HG02588 (cell line): Measurements from ENCODE around the gene LIMK2.
"Not testable (repeated sequence)": the region's sequence is repeated elsewhere in the genome, so short reads cannot be mapped to it uniquely, and the experiment has no call there.

Experiments used
- ATAC-seq: cut with Tn5 transposase; IDR thresholded peaks from one replicate; pipeline ENCODE4 v1.9.1; 2021; ENCODE audit warnings: mild to moderate bottlenecking, moderate library complexity; ENCODE audit not compliant: unreplicated experiment

Gene LIMK2

DNA sequence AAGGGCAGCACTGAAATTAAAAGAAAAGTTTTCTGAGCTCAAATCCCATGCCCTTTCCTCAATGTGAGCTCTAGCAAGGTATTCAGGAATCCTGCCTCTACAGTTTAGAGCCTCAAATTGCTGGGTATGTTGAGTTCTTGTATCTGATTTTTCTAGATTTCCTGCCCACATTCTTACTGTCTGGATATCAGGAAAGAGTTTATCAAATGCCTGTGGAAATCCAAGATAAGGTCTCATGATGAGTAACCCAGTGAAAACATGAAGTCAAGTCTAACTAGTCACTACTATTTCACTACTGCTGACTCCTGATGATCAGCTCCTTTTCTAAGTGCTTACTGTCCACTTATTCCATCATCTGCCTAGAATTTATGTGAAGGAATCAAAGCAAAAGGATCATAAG, 29.8 kb downstream of the LIMK2 start:
- ATAC-seq = no peak

DNA sequence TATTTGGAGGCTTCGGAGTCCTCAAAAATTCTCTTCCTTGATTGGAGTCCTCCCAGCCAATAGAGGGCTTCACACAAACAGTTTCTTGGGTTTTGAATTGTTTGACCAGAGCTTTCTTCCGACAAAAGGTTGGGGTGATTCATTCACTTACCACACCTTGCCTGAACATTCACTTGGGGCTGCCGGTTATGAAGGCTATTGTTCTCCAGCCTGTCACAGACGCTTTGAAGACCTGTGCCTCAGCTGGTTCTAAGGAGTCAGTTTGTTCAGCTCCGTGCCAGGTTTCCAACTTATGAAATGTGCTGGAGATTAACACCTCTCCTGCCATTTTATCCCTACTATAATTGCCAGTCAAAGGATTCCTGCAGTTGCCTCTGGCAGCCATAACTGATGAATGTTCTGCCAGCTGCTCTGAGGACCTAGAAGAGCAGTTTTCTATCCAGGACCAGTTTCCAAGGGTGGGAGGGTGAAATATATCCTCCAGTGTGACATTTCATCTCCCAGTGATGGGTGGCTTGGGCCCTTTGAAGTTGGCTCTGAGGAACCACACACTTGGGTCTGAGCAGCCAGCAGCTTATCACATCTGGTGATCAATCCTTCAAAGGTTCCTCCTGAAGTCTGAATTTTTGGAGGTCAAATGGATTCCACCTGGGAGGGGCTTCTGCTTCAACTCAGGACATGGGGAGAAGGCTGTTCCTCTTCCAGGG, 31.4 kb downstream of the LIMK2 start:
- ATAC-seq = no peak

DNA sequence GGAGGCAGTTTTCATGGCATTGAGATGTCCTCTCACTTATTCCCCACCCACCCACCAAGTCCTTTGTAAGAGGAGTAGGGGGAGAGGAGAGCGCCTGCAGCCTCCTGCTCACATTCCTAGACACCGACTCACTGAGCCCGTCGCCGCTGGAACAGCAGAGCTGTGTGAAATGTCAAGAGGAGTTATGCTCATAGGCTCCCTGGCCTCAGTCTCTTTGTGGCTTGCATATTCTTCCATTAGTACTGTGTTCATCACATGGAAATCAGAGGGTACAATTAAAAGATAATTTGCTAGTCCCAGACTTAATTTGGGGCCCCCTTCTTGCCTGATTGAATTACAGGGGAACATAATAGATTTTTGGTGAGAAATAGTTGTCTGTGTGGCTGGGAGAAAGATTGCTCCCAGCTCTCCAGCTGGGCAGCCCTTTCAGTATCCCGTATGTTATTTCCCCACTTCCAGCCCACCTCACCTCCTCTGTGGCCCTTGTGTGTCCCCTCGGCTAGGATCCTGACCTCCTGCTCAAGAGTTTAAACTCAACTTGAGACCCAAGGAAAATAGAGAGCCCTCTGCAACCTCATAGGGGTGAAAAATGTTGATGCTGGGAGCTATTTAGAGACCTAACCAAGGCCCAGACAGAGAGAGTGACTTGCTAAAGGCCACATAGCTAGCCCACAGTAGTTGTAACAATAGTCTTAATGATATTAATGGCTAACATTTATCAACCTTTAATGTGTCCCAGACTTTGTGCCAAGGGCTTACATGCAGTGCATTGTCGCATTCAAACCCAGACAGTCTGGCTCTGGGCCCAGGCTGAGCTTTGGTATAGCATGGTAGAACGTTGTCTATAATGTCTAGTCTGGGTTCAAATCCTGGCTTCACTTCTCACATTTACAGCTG, 32.2 kb downstream of the LIMK2 start:
- no peak for ATAC-seq

DNA sequence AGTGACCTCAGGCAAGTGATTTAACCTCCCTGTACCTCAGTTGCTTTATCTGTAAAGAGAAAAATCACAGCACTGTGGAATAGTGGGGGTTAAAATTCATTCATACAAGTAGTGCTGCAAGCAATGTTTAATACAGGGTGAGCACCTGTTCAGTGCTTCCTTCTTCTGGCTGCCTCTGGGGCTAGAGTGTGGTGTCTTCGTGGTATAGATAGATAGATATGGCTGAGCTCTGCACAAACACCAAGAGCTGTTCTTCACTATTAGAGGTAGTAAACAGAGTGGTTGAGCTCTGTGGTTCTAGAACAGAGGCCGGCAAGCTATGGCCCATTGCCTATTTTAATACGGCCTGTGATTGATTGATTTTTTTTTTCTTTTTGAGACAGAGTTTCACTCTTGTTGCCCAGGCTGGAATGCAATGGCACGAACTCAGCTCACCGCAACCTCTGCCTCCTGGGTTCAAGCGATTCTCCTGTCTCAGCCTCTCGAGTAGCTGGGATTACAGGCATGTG, 32.9 kb downstream of the LIMK2 start:
- ATAC-seq = no peak

DNA sequence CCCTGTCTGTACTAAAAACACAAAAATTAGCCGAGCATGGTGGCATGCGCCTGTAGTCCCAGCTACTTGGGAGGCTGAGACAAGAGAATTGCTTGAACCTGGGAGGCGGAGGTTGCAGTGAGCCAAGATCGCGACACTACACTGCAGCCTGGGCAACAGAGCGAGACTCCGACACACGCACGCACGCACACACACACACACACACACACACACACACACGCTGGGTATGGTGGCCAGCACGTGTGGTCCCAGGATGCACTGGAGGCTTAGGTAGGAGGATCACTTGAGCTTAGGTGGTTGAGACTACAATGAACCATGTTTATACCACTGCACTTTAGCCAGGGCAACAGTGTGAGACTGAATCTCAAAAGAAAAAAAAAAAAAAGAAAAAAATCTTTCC, 33.9 kb downstream of the LIMK2 start:
- not testable (repeated sequence) for ATAC-seq

DNA sequence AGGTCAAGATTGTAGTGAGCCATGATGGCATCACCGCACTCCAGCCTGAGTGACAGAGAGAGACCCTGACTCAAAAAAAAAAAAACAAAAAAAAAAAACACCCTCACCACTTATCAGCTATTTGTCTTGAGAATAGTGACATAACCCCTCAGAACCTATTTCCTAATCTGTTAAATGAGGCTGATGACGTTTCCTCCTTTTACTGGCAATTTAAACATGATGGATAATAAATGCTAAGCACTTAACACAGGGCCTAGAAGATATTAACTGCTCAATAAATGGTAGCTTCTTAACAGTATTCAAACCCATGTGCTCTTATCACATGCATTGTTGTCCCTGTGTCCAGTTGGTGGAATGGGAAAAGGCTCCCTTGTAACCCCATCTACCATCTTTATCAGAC, 34.6 kb downstream of the LIMK2 start:
- no peak for ATAC-seq

DNA sequence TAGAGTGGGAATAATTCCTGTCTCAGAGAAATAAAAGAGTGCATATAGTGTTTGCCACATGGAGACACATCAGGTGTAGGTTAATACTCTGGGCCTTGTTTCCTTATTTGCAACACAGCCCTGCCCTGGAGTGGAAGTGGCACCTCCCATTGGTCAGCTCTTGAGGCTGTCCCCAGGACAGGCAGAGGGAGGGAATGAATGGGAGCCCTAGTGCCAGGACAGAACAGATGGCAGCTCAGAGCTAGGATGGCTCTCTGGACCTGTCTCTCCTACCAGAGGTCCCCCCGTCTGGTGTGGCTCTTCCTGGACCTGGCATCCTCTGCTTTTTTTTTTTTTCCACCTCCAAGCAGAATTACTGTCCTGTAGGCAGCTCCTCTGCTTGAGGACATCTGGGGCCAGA, 35.6 kb downstream of the LIMK2 start:
- no peak for ATAC-seq

DNA sequence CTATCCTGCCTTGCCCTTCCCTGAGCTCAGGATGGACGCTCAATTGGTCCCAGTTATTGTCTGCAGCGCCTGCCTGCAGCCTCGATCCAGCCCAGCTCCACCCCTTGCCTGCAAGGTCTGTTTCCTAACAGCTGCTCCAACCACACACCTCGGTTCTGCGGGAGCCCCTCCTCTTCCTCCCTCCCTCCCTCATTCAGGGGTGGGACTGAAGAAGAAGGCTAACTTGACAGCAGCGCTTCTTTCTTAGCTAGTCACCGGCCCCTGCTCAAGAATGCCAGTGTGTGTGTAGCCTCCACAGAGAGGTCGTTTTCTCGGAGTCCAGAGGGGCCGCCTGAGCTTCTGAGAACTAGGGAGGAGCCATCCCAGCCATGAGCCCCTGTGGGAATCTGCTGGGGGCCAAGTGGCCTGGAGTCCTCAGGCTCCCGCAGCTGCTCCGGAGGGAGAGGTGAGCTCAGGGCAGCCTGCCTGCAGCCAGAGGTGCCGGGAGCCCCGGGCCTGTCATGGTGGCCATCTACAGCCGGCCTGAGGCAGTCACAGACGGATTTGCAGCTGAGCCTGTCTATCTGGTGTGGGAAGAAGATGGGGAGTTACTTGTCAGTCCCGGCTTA, 36.1 kb downstream of the LIMK2 start:
- ATAC-seq = no peak

DNA sequence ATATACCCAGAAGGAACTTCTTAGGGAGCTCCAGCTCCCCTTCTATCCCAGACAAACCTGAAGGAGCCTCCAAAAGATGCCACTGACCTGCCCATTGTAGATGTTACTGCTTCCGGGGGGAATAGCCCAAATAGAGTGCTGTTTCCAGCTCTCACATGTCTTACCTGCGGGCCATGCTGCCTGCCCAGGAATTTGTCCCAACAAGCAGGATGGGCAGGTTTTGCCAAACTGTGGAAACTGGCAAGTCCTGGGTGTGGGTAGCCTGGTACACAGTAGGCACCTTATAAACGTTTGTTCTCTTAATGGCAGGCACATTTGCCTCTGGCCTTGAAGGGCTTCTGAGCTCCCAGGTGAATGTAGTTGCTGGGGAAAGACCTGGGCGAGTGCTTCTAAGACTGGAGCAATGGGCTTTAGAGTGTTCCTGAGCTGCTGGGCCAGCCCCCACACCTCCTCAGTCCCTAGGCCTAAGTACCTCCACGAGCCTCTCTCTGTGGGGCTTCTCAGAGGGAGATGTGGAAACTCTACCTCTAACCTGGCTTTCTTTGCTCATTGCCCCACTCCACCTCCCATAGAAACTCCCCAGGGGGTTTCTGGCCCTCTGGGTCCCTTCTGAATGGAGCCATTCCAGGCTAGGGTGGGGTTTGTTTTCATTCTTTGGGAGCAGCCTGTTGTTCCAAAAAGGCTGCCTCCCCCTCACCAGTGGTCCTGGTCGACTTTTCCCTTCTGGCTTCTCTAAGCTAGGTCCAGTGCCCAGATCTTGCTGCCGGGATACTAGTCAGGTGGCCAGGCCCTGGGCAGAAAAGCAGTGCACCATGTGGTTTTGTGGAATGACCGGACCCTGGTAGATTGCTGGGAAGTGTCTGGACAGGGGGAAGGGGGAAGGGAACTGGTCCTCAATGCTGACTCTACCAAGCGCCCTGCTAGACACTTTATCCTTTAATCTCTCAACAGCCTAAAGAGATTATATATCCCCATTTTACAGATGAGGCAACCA, 37.2 kb downstream of the LIMK2 start:
- no peak for ATAC-seq

DNA sequence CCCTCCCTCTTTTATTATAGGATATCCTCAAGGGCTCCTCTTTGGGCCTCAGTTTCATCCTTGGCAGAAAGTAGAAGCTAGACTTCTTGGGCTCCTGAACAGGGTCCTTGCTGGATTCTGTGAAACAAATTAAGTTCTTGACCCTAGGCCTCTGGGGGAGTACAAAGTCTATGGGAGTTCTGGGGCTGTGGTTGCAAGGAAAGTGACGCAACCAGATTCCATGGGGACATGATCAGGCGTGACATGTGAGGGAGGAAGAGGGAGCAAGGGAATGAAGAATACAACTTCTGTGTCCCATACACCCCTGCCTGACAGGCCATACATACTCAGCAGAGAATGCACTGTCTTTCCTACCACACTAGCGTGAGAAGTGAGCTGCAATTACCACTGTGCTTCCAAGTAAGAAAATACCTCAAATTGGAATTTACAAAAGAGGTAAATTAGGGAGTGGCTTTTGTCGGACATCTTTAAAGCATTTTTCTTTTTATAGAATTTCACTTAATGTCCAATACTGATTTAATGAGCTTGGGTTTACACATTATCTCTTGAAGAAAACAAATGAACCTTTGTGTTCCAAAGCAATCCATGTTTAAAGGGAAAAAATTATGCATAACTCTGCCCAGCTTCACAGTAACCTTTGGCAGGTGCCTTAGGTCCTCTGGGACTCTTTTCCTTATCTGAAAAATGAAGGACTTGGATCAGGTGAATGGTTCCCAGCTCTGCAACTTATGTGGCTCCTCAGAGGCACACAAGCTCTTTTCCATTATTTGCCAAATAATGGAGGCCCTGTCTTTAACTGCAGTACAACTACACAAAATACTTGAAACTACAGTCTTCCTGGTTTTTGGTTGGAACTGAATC, 38.9 kb downstream of the LIMK2 start:
- ATAC-seq = no peak

DNA sequence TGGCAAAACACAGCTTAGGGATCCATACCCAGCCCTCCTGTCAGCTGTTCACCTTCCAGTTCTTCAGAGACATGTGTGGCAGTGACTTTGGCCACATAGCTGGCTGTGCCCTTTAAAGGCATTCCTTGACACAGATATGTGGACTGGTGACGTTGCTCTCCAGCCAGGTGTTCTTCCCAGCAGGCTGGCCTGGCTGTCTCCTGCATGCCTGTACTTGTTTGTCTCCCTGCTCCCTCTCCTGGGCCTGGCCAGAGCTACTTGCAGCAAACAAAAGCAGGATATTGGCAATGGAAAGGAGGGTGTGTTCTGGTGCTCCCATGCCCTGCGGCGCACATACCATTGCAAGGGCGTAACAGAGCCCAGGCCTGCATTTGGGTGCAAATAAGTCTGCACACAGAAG, 41.9 kb downstream of the LIMK2 start:
- ATAC-seq = no peak

DNA sequence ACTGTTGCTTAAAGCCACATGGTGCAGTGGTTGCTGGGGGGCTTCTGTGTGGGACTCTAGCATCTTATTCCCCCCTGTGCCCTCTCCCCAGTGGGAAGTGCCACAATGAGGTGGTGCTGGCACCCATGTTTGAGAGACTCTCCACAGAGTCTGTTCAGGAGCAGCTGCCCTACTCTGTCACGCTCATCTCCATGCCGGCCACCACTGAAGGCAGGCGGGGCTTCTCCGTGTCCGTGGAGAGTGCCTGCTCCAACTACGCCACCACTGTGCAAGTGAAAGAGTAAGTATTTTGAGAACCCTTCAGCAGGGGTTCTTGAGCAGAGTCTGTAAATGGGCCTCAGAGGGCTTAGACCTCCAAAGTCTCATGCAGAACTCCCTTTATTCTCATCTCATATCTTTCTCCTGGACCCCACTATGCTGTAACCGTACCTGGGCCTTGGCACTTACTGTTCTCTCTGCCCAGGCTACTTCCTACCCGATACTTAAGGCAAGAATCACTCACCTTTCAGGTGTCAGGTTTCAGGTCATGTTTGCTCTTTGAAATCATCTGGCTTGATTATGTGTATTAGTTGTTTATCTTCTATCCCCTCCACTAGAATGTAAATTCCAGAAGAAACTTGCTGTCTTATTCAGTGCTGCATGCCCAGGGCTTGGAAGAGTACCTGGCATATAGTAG, 47.8 kb downstream of the LIMK2 start:
- no peak for ATAC-seq

DNA sequence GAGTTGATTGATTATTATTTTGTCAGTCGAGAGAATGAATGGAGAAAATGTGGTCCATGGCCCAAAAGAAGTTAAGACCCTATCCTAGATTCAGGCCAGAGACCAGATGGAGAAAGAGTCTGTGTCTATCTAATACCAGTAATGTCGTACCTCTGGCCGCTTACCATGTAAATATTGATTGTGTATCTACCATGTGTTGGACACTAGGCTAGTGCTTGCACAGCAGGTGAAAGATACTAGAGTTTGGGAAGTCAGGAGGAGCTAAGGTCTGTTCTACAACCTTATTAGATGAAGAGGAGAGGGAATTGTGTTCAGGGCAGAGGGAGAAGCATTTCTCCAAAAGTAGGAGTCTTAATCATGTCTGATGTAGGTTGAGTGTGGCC, 48.4 kb downstream of the LIMK2 start:
- no peak for ATAC-seq

DNA sequence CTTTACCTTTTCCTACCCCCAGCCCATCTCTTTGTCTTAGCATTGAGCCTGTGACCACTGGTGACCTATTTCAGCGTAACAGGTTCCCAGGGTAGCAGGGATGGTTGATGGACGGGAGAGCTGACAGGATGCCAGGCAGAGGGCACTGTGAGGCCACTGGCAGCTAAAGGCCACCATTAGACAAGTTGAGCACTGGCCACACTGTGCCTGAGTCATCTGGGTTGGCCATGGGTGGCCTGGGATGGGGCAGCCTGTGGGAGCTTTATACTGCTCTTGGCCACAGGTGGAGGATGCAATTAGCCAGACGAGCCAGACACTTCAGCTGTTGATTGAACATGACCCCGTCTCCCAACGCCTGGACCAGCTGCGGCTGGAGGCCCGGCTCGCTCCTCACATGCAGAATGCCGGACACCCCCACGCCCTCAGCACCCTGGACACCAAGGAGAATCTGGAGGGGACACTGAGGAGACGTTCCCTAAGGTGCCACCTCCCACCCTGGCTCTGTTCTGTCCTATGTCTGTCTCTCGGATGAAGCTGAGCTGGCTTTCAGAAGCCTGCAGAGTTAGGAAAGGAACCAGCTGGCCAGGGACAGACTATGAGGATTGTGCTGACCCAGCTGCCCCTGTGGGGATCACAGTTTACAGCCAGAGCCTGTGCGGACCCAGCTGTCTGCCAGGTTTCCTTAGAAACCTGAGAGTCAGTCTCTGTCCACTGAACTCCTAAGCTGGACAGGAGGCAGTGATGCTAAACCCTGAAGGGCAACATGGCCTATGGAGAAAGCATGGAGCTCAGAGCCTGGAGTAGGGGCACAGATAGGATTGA, 50.4 kb downstream of the LIMK2 start:
- no peak for ATAC-seq

DNA sequence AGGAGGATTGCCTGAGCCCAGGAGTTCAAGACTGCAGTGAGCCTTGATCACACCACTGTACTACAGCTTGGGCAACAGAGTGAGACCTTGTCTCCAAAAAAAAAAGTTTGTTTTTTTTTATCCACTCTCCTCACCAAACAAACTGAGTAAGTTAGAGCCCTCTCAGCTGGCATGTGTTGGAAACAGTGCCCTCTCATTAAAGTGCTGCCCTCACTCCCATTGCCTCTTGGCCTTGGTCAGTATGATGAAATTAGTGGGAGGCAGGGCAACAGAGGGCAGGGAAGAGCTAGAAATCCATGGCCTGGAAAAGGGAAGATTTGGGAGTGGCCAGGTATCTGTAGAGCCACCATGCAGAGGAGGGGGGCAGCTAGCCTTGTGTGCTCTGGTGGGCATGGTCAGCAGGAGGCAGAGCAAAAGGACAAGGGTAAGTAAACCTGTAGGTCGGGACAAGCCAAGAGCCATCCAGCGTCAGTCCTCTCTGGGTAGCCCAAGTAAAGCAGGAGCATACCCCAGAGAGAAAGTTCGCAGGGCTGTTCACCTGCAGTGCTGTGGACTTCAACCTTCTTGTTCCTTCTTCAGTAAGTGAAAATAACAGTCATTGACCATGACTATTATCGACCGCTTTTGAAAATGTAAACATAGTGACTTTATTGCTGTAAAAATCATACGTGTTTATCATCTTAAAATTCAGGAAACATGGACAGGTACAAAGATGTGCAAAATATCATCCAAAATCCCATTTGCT, 52.0 kb downstream of the LIMK2 start:
- ATAC-seq = no peak

DNA sequence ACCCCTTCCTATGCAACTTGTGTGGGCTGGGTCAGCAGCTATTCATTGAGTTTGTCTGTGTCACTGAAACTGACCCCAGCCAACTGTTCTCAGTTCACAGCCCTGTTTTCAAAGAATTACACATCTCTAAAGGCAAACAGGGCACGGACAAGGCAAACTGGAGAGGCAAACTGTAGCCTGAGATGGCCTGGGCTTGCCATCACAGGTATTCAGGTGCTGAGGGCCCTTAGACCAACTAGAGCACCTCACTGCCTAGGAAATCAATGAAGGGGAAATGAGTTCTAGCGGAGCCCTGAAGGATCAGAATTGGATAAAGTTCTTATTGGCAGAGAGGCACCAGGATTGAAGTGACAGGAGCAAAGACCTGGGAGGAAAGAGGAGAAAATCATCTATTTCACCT, 56.2 kb downstream of the LIMK2 start:
- no peak for ATAC-seq

DNA sequence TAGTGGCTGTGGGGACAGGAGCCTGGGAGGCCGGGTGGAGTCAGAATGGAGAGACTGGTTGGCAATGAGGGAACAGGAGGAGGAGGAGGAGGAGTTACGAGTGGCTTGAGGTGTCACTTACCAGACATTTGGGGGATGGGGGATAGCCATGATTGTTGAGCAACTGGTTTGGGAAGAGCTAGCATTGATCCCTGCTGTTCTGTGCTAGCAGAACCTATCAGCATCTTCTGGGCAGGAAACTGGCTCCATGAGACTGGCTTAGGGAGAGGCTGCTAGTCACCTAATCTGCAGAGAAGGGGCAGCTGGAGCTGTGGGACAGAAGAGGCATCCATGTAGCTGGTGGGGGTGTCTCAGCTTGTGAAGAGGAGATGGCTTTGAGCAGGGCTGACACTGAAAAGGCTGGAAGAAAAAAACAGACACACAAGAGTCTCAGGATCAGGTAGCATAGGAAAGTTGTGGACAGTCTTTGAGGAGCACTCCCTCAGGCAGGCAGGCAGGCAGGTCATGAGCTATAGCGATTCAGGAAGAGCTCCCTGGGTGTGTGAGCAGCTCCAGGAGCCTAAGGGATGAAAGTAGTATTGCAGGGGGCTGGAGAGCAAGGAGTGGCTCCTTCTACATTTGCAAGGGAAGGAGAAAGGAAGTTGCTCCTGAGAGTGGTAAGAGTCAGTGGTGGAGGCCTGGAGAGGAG, 57.9 kb downstream of the LIMK2 start:
- no peak for ATAC-seq
